Ishikawa (cell line): Measurements from ENCODE around the gene ZC3H4.

ENCODE experiments used
- NFIC ChIP-seq: IDR thresholded peaks from 2 replicates; pipeline ENCODE4 v1.6.1; 2012
- RAD21 ChIP-seq: IDR thresholded peaks from 2 replicates; pipeline ENCODE4 v1.6.1; 2012; ENCODE audit warnings: low read depth
- TF ChIP-seq, protein P1 (sequence below): IDR thresholded peaks from 2 replicates; pipeline ENCODE4 v1.6.1; 2012
- TF ChIP-seq, protein P2 (sequence below): IDR thresholded peaks from 2 replicates; pipeline ENCODE4 v1.6.1; 2012; ENCODE audit warnings: low read depth, mild to moderate bottlenecking

DNA sequence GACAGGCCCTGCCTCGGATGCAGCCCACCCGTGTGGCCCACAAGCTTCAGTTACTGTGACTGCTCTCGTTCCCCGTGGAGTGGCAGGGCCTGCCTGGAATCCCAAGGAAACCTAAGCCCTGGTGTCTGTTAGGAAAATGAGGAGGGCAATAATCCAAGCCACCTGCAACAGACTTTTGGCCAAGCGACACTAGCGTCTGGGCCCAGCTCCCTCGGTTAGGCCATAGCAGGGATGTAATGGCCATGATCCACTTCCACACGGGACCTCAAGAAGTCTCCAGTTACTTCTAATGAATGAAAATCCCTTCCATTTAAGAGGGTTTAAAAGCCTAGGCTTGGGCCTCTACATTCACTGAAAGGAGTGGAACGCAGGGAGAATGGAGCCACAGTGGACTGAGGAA lies 8.9 kb downstream of the ZC3H4 start:
- no peak for TF ChIP-seq RAD21
- TF ChIP-seq, protein P1, sequence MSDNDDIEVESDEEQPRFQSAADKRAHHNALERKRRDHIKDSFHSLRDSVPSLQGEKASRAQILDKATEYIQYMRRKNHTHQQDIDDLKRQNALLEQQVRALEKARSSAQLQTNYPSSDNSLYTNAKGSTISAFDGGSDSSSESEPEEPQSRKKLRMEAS: no peak
- TF ChIP-seq, protein P2, sequence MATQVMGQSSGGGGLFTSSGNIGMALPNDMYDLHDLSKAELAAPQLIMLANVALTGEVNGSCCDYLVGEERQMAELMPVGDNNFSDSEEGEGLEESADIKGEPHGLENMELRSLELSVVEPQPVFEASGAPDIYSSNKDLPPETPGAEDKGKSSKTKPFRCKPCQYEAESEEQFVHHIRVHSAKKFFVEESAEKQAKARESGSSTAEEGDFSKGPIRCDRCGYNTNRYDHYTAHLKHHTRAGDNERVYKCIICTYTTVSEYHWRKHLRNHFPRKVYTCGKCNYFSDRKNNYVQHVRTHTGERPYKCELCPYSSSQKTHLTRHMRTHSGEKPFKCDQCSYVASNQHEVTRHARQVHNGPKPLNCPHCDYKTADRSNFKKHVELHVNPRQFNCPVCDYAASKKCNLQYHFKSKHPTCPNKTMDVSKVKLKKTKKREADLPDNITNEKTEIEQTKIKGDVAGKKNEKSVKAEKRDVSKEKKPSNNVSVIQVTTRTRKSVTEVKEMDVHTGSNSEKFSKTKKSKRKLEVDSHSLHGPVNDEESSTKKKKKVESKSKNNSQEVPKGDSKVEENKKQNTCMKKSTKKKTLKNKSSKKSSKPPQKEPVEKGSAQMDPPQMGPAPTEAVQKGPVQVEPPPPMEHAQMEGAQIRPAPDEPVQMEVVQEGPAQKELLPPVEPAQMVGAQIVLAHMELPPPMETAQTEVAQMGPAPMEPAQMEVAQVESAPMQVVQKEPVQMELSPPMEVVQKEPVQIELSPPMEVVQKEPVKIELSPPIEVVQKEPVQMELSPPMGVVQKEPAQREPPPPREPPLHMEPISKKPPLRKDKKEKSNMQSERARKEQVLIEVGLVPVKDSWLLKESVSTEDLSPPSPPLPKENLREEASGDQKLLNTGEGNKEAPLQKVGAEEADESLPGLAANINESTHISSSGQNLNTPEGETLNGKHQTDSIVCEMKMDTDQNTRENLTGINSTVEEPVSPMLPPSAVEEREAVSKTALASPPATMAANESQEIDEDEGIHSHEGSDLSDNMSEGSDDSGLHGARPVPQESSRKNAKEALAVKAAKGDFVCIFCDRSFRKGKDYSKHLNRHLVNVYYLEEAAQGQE: no peak
- no peak for TF ChIP-seq NFIC
